ENCODE measurements around the gene NEURL1. TPM values are rescaled to one million over a fixed set of nuclear protein-coding genes. Genes with fewer than 3 reads are reported as not detected.

Gene NEURL1
- total and polyA plus RNA-seq, 8 donors: 11.0 to 69.9 (median 18.6) TPM

- H3K4me3 ChIP-seq: no peak overlapping the region
- DNase-seq (no peak), FAIRE-seq (no peak), ATAC-seq (no peak)
- H3K36me3 ChIP-seq: no peaks in the 10 kb centered on the region
- H3K9me3 ChIP-seq: no peaks in the 10 kb centered on the region
- H3K27ac ChIP-seq: no peak overlapping the region
- TF ChIP-seq CTCF (IDR thresholded peaks at IDR 0.05): no peak
- H3K27me3 ChIP-seq: no peaks in the 10 kb centered on the region
- H3K4me1 ChIP-seq: no peaks in the 10 kb centered on the region
- 57 to 61% methylated on average over 5 of the region's 5 CpGs for whole genome bisulfite sequencing, 2 donors
- intact Hi-C loops (cut with DNase I): no loop called here
These were observed 24.3 kb upstream of the NEURL1 start for GRCh38 chr10:103469201-103469600.

GRCh38 chr10:103470761-103471653 lies 22.5 kb upstream of the NEURL1 start:
- no peaks in the 10 kb centered on the region for H3K27me3 ChIP-seq
- intact Hi-C loops (cut with DNase I): no loop called here
- ATAC-seq (peak in 3 of 4 donors; percentile 61 to 76 (median 74)), FAIRE-seq (no peak), DNase-seq (no peak)
- H3K27ac ChIP-seq: no peak overlapping the region
- WGBS, 2 donors: 73 to 76% methylated on average over 14 of the region's 14 CpGs
- H3K9me3 ChIP-seq: no peaks in the 10 kb centered on the region
- no peaks in the 10 kb centered on the region for H3K36me3 ChIP-seq
- H3K4me3 ChIP-seq: no peak overlapping the region
- TF ChIP-seq CTCF (IDR thresholded peaks at IDR 0.05): no peak
- no peaks in the 10 kb centered on the region for H3K4me1 ChIP-seq

- Histone ChIP-seq H3K27me3 (no peaks in the 10 kb centered on the region), H3K4me1 (no peaks in the 10 kb centered on the region), H3K36me3 (no peaks in the 10 kb centered on the region), H3K4me3 (no peak overlapping the region), H3K9me3 (no peaks in the 10 kb centered on the region), H3K27ac (no peak overlapping the region)
- FAIRE-seq: no peak
- TF ChIP-seq CTCF (IDR thresholded peaks at IDR 0.05): no peak
- no peak for ATAC-seq
- intact Hi-C loops (cut with DNase I): no loop called here
- DNase-seq: no peak
- WGBS, 2 donors: 96 to 100% methylated on average over 2 of the region's 2 CpGs
These were observed 21.5 kb upstream of the NEURL1 start for GRCh38 chr10:103472005-103472404.

GRCh38 chr10:103473261-103473671 lies 20.2 kb upstream of the NEURL1 start:
- intact Hi-C loops (cut with DNase I): no loop called here
- no peak for TF ChIP-seq CTCF (IDR thresholded peaks at IDR 0.05)
- Histone ChIP-seq H3K27ac (no peak overlapping the region), H3K27me3 (no peaks in the 10 kb centered on the region), H3K9me3 (no peaks in the 10 kb centered on the region), H3K4me3 (no peak overlapping the region), H3K36me3 (no peaks in the 10 kb centered on the region), H3K4me1 (no peaks in the 10 kb centered on the region)
- 74 to 76% methylated on average over 32 of the region's 32 CpGs for WGBS, 2 donors
- no peak for DNase-seq
- ATAC-seq: no peak
- no peak for FAIRE-seq

GRCh38 chr10:103474077-103474476 lies 19.4 kb upstream of the NEURL1 start:
- no peaks in the 10 kb centered on the region for H3K4me1 ChIP-seq
- FAIRE-seq: no peak
- ATAC-seq: no peak

More at GRCh38 chr10:103474077-103474476, 19.4 kb upstream of the NEURL1 start:
- Histone ChIP-seq H3K27me3 (no peaks in the 10 kb centered on the region), H3K9me3 (no peaks in the 10 kb centered on the region), H3K27ac (no peak overlapping the region), H3K4me3 (no peak overlapping the region), H3K36me3 (no peaks in the 10 kb centered on the region)
- no peak for TF ChIP-seq CTCF (IDR thresholded peaks at IDR 0.05)
- 61 to 76% methylated on average over 3 of the region's 3 CpGs for WGBS, 2 donors
- intact Hi-C loops (cut with DNase I): no loop called here
- no peak for DNase-seq

Data from pancreas (tissue), 10 donors.